B cell (primary cell): ENCODE results near the gene AMACR. TPM values are rescaled to one million over a fixed set of nuclear protein-coding genes. Genes with fewer than 3 reads are reported as not detected.
"Not testable (repeated sequence)": the region's sequence is repeated elsewhere in the genome, so short reads cannot be mapped to it uniquely, and the experiment has no call there.

Source experiments
- ATAC-seq: fragments of 200-7000 bp; cut with Tn5 transposase; one replicate; pipeline ENCODE4 v1.10.0; 2021; ENCODE audit warnings: low read depth, mild to moderate bottlenecking, moderate number of reproducible peaks, moderate library complexity
- CTCF ChIA-PET: fragments of 350-600 bp; sonication (Branson Sonifier 250); formaldehyde crosslinking; loops from one replicate; lab custom pipeline; 2021; ENCODE audit warnings: antibody characterized with exemption, inconsistent platforms; lab: Charles Lee
- POLR2A ChIA-PET: fragments of 350-600 bp; sonication (Branson Sonifier 250); formaldehyde crosslinking; loops from one replicate; lab custom pipeline; 2021; ENCODE audit warnings: antibody characterized with exemption; lab: Charles Lee
- DNase-seq: peaks from one replicate; pipeline ENCODE4 v3.0.0; 2013
- H2AFZ ChIP-seq: 2 replicates; pipeline ENCODE4 v1.6.1; 2012; ENCODE audit warnings: mild to moderate bottlenecking, low read depth, low read length; ENCODE audit not compliant: insufficient read depth, poor library complexity, severe bottlenecking
- H3K27ac ChIP-seq, 2 donors: 1 replicate in 1 of 2; 2 replicates in 1 of 2; pipeline ENCODE4 v1.5.1; 2012 to 2013; ENCODE audit warnings: low read length in 2 of 2, mild to moderate bottlenecking in 2 of 2, moderate library complexity in 1 of 2
- H3K27me3 ChIP-seq, 4 experiments: fragments of 200-600 bp in 1 of 4; sonication (generic) in 1 of 4; replicated peaks in 1 of 4; 1 replicate in 2 of 4; 2 replicates in 2 of 4; pipeline versions ENCODE4 v1.6.1 to v1.7.0; 2013 to 2016; ENCODE audit warnings: low read length in 3 of 4, mild to moderate bottlenecking in 2 of 4, mixed read lengths in 1 of 4, moderate library complexity in 1 of 4; ENCODE audit not compliant: insufficient read depth in 4 of 4, control insufficient read depth in 3 of 4; ENCODE audit errors: control extremely low read depth in 1 of 4
- H3K36me3 ChIP-seq, 2 experiments: replicated peaks in 1 of 2; 1 replicate in 1 of 2; 2 replicates in 1 of 2; pipeline versions ENCODE4 v1.6.1 to v1.7.1; 2013; ENCODE audit warnings: low read length in 1 of 2; ENCODE audit not compliant: insufficient read depth in 2 of 2, control insufficient read depth in 1 of 2; ENCODE audit errors: control extremely low read depth in 1 of 2, extremely low read depth in 1 of 2
- H3K4me1 ChIP-seq, 2 donors: fragments of 200-600 bp in 1 of 2; sonication (generic) in 1 of 2; 1 replicate in 1 of 2; 2 replicates in 1 of 2; pipeline versions ENCODE4 v1.5.1 to v1.6.1; 2013 to 2017; ENCODE audit warnings: low read length in 2 of 2; ENCODE audit not compliant: control insufficient read depth in 2 of 2, insufficient read depth in 2 of 2
- H3K4me2 ChIP-seq: replicated peaks from 2 replicates; pipeline ENCODE3; 2012; ENCODE audit warnings: mild to moderate bottlenecking, low read depth, low read length; ENCODE audit not compliant: poor library complexity, severe bottlenecking
- H3K4me3 ChIP-seq, 5 experiments: fragments of 200-600 bp in 1 of 5; sonication (generic) in 1 of 5; 1 replicate in 3 of 5; 2 replicates in 2 of 5; pipeline versions ENCODE4 v1.5.1 to v1.7.0; 2011 to 2016; ENCODE audit warnings: low read length in 4 of 5, mild to moderate bottlenecking in 4 of 5, low read depth in 2 of 5, control low read depth in 1 of 5, moderate library complexity in 1 of 5; ENCODE audit not compliant: insufficient read depth in 1 of 5; ENCODE audit errors: control extremely low read depth in 1 of 5, extremely low read depth in 1 of 5
- H3K79me2 ChIP-seq: fragments of 200-600 bp; sonication (generic); one replicate; pipeline ENCODE4 v1.6.0; 2016; ENCODE audit warnings: low read length; ENCODE audit not compliant: control insufficient read depth, insufficient read depth
- H3K9ac ChIP-seq: fragments of 200-600 bp; sonication (generic); 2 replicates; pipeline ENCODE4 v1.6.1; 2017; ENCODE audit warnings: mild to moderate bottlenecking, low read length, moderate library complexity
- H3K9me3 ChIP-seq, 3 donors: one replicate each; pipeline versions ENCODE4 v1.6.1 to v1.7.1; 2013; ENCODE audit warnings: low read length in 2 of 3; ENCODE audit not compliant: control insufficient read depth in 2 of 3, insufficient read depth in 1 of 3; ENCODE audit errors: control extremely low read depth in 1 of 3
- H4K20me1 ChIP-seq: 2 replicates; pipeline ENCODE4 v1.6.0; 2012; ENCODE audit warnings: mild to moderate bottlenecking, low read length; ENCODE audit not compliant: insufficient read depth, control insufficient read depth, poor library complexity, severe bottlenecking
- H3K27ac Mint-ChIP-seq: one replicate; pipeline ENCODE4 v1.8.0; 2021; ENCODE audit warnings: mixed read lengths
- H3K27me3 Mint-ChIP-seq: one replicate; pipeline ENCODE4 v1.8.0; 2021; ENCODE audit warnings: mixed read lengths
- H3K4me1 Mint-ChIP-seq: one replicate; pipeline ENCODE4 v1.8.0; 2021; ENCODE audit warnings: mixed read lengths
- H3K4me3 Mint-ChIP-seq: one replicate; pipeline ENCODE4 v1.8.0; 2021; ENCODE audit warnings: mixed read lengths
- H3K9me3 Mint-ChIP-seq: one replicate; pipeline ENCODE4 v1.8.0; 2022; ENCODE audit warnings: mixed read lengths; ENCODE audit not compliant: insufficient read depth
- WGBS: methylation state at CpG from one replicate; pipeline ENCODE4 v1.1.5; 2013; ENCODE audit warnings: missing lambda C conversion rate; ENCODE audit not compliant: insufficient coverage; 5-methylcytosine and 5-hydroxymethylcytosine counted together
- intact Hi-C: fragments of 100-400 bp; cut with micrococcal nuclease; formaldehyde crosslinking; loops from one replicate; pipeline ENCODE4 v1.10.0; 2022
- polyA plus RNA-seq: library from polyadenylated mRNA; depleted of rRNA; stranded (reverse); fragments of >200 nt; gene quantifications from 2 replicates; pipeline ENCODE4 v1.2.3, GENCODE V29; 2012
- total RNA-seq, 2 donors: library from RNA; stranded (reverse); fragments of 120-200 nt in 1 of 2; gene quantifications; 1 replicate in 1 of 2; 2 replicates in 1 of 2; pipeline versions ENCODE4 v1.2.3 to v1.2.4, GENCODE V29; 2013 to 2022
- TF ChIP-seq, protein P1 (sequence below): fragments of 200-600 bp; IDR thresholded peaks from one replicate; pipeline ENCODE4 v1.8.0; 2022; ENCODE audit warnings: antibody characterized with exemption, mild to moderate bottlenecking

Gene AMACR
- total and polyA plus RNA-seq, 2 donors (not counting 1 experiment from before 2014, with no cell fraction given) = 2.6 to 5.8 TPM

DNA sequence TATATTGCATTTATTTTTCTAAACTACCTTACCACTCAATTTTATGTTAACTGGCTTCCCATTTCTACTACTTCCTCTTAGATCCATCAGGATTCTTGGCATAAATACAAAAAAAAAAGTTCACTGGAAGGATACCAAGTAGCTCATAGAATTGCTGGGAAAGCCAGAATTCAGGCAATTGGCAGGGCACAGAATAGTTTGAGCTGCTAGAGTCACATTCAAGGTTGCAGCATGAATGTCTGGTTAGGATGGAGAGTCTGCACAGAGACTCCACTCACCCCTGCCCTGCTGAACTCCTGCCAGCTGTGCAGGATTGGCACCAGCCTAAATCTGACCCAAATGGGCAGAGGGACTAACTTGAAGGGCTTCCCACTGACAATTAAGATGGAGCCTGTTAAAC is 4.9 kb upstream of the AMACR start:
- TF ChIP-seq, protein P1, sequence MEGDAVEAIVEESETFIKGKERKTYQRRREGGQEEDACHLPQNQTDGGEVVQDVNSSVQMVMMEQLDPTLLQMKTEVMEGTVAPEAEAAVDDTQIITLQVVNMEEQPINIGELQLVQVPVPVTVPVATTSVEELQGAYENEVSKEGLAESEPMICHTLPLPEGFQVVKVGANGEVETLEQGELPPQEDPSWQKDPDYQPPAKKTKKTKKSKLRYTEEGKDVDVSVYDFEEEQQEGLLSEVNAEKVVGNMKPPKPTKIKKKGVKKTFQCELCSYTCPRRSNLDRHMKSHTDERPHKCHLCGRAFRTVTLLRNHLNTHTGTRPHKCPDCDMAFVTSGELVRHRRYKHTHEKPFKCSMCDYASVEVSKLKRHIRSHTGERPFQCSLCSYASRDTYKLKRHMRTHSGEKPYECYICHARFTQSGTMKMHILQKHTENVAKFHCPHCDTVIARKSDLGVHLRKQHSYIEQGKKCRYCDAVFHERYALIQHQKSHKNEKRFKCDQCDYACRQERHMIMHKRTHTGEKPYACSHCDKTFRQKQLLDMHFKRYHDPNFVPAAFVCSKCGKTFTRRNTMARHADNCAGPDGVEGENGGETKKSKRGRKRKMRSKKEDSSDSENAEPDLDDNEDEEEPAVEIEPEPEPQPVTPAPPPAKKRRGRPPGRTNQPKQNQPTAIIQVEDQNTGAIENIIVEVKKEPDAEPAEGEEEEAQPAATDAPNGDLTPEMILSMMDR = no peak
- H3K4me2 ChIP-seq = no peak overlapping the region
- H3K9ac ChIP-seq = no peak overlapping the region
- intact Hi-C loops = no loop called here
- ATAC-seq (no peak), DNase-seq (no peak)
- peaks cover 0 to 2% of the 10 kb centered on the region in 2 experiments for H3K36me3 ChIP-seq
- ChIA-PET CTCF (no interaction called here), POLR2A (no interaction called here)
- no peak overlapping the region for H3K27ac ChIP-seq
- H3K9me3 ChIP-seq = no peaks in the 10 kb centered on the region
- H3K79me2 ChIP-seq = no peaks in the 10 kb centered on the region
- no peaks in the 10 kb centered on the region for H4K20me1 ChIP-seq
- H3K27me3 ChIP-seq = no peaks in the 10 kb centered on the region
- Mint-ChIP-seq H3K4me1 (peaks cover 14% of the 10 kb centered on the region), H3K27ac (no peak overlapping the region), H3K9me3 (no peaks in the 10 kb centered on the region), H3K27me3 (no peaks in the 10 kb centered on the region), H3K4me3 (no peak overlapping the region)
- peaks cover 0 to 7% of the 10 kb centered on the region in 2 donors for H3K4me1 ChIP-seq
- H3K4me3 ChIP-seq = no peak overlapping the region
- H2AFZ ChIP-seq = no peak overlapping the region

DNA sequence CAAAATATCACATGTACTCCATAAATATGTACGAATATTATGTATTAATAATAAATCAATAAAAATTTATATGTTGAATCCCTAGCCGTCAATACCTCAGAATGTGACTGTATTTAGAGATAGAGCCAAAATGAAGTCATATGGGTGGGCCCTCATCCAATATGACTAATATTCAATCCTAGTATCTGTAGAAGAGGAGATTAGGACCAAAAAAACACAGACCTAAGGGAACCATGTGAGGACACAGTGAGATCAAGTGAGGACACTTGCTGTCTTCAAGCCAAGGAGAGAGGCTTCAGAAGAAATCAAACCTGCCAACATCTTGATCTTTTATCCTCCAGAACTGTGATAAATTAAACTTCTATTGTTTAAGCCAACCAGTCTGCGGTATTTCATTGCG is 3.7 kb upstream of the AMACR start:
- H3K9ac ChIP-seq = no peak overlapping the region
- no peak overlapping the region for H3K4me3 ChIP-seq
- DNase-seq (no peak), ATAC-seq (no peak)
- no peaks in the 10 kb centered on the region for H3K36me3 ChIP-seq
- TF ChIP-seq, protein P1 = no peak
- Mint-ChIP-seq H3K4me1 (peaks cover 22% of the 10 kb centered on the region), H3K27ac (no peak overlapping the region), H3K4me3 (no peak overlapping the region), H3K9me3 (no peaks in the 10 kb centered on the region), H3K27me3 (no peaks in the 10 kb centered on the region)
- CTCF ChIA-PET = interaction anchor here (0.6 to 1.5 kb wide), 2 partner anchors 11 to 16 kb away, joined by 3 to 4 read pairs; no protein-coding TSS in a partner anchor
- H3K79me2 ChIP-seq = peaks cover 6% of the 10 kb centered on the region
- H3K27ac ChIP-seq = no peak overlapping the region
- peaks cover 9 to 15% of the 10 kb centered on the region in 2 donors for H3K4me1 ChIP-seq
- no CpG with 5 or more reads among the region's 4 CpGs for WGBS
- intact Hi-C loops = no loop called here
- POLR2A ChIA-PET = no interaction called here
- no peaks in the 10 kb centered on the region for H3K27me3 ChIP-seq
- no peak overlapping the region for H2AFZ ChIP-seq
- H3K9me3 ChIP-seq = no peaks in the 10 kb centered on the region
- H3K4me2 ChIP-seq = no peak overlapping the region
- H4K20me1 ChIP-seq = no peaks in the 10 kb centered on the region

DNA sequence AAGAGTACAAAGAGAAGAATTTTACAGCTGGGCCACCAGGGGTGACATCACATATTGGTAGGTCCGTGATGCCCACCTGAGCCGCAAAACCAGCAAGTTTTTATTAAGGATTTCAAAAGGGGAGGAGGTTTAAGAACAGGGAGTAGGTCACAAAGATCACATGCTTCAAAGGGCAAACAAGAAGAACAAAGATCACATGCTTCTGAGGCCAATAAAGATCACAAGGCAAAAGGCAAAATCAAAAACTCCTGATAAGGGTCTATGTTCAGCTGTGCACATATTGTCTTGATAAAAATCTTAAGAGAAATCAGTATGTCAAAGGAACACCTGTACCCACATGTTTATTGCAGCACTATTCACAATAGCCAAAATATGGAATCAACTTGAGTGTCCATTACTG is 2.3 kb upstream of the AMACR start:
- H3K4me2 ChIP-seq, POLR2A ChIA-PET, H2AFZ ChIP-seq, H3K9me3 Mint-ChIP-seq, H3K27me3 ChIP-seq, H3K79me2 ChIP-seq, ATAC-seq, H3K4me3 ChIP-seq, H4K20me1 ChIP-seq, DNase-seq, H3K9ac ChIP-seq, H3K9me3 ChIP-seq, H3K27ac ChIP-seq, H3K27ac Mint-ChIP-seq, intact Hi-C loops, H3K4me3 Mint-ChIP-seq, H3K36me3 ChIP-seq, H3K27me3 Mint-ChIP-seq: not testable (repeated sequence)
- peaks cover 22% of the 10 kb centered on the region for H3K4me1 Mint-ChIP-seq
- peaks cover 9 to 15% of the 10 kb centered on the region in 2 donors for H3K4me1 ChIP-seq
- no CpG with 5 or more reads among the region's 2 CpGs for WGBS
- CTCF ChIA-PET = interaction anchor here (1.5 kb wide), 1 partner anchor 574 kb away, joined by 3 read pairs; no protein-coding TSS in a partner anchor
